Stimulated activated naive CD4-positive, alpha-beta T cell (primary cell): ENCODE measurements around the gene UVRAG.

Source experiments
- DNase-seq, 6 experiments: peaks; one replicate each; lab custom pipeline; 2025; lab: John Stamatoyannopoulos, UW

The UVRAG gene

GRCh38 chr11:75814677-75815344 is at the start of gene UVRAG:
Gene UVRAG, plus strand, starts transcription at chr11:75815210. Its CDS starts 198 bp downstream, at chr11:75815408.
- DNase-seq = peak; percentile 96 to 100 (median 98)

DNA sequence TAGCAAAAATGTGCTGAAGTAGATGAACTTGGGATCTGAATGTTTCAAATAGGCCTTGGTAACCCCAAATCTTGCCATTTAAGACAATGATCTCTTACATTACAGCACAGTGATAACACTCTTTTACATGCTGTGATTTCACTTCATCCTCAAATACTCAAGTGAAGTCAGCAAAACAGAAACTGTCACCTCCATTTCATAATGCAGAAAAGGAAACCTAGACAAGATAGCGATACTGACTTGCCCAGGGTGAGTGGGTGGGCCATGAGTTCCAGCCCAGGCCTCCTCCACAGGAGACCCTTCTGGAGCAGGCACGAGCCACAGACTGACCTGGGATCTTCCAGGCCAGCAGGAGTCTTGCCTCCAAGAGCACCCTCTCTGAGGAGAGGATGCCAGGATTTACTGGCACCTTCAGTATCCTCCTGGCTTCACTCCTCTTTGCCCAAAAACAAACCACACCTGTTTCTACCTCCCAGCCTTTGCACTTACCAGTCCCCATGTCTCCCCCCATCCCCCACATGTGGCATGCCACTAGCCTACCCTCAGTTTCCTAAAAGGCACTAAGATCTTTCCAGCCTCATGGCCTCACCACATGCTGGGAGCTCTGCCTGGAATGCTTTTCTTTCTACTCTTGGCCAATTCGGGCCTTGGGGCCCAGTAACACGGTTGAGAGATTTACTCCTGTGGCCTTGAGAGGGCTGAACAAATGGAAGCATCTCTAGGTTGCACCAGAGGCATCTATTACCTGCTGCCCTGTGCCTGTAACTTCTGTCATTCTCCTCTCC is 48.4 kb upstream of the UVRAG start:
- DNase-seq = no peak

- DNase-seq = no peak
These were observed 47.8 kb upstream of the UVRAG start for GRCh38 chr11:75767228-75767572.

GRCh38 chr11:75767793-75768111 is 47.3 kb upstream of the UVRAG start:
- no peak for DNase-seq

DNA sequence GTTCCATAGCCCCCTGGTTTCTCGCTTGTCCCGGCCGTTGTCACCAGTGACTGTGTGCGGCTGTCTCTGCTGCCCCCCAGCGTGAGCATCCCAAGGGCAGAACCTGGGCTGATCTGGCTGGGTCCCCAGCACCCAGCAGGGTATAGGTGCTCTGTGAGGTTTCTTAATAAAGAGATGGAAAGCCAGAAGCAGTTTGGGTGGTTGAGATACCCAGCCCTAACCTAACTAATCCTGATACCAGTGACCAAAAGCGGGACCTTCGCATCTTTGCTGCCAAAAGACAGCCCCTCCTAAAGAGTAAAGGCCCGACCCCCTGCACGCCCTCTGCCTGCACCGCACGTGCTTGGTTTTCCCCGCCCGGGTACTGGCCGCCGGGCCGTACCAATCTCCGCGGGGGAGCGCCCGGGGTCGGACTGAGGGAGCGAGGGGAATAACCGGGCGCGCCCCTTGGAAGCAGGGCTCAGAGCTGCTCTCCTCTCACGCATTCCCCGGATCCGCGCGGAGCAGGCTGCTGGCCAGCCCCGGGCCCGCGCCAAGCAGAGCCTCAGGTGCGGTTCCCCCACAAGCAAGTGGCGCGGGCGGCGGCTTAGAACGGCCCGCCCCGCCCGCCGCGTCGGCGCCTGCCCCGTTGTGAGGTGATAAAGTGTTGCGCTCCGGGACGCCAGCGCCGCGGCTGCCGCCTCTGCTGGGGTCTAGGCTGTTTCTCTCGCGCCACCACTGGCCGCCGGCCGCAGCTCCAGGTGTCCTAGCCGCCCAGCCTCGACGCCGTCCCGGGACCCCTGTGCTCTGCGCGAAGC is 46.7 kb upstream of the UVRAG start, which contains the start of gene DGAT2:
DGAT2 (plus strand) TSS at position 667 of the 797 bp plus-strand sequence. CDS start 214 bp downstream, outside the sequence.
- peak; percentile 19 to 66 (median 46) for DNase-seq

- DNase-seq = peak in 1 of 6 experiments; percentile 7
These were observed 45.9 kb upstream of the UVRAG start for GRCh38 chr11:75768909-75769771.

GRCh38 chr11:75770102-75770501 is 44.9 kb upstream of the UVRAG start:
- no peak for DNase-seq

DNA sequence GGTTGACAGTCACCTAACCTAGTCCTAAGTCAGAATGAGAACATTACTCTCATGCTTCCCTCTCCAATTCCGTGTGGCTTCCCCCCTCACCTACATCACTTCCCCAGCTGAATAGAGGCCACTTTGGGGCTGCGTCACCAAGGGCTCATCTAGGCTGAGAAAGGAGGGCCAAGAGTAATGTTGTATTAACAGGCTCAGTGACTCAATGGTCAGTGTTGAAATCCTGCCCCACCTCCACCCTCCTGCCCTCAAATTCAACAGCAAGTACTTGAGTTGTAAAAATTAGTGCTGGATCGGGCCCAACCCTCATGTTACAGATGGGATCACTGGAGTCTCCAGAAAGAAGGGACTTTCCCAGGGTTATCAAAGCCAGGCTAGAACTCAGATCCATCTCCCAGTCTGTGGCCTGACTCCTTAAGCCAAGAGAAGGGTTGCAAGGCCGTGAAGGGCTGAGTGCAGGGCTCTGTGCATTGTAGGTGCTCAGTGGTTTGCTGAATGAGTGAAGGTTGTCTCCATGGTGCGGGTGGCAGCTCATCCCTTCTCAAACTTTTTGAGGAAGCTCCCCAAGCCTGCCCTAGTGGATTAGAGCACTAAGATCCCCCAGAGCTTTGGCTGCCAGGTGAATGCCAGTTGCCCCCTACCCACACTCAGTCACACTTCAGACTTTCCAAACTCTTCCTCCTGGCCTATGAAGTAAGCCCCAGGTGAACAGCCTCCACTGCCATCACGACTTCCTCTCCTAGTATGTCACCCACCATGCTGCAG is 43.2 kb upstream of the UVRAG start:
- no peak for DNase-seq

DNA sequence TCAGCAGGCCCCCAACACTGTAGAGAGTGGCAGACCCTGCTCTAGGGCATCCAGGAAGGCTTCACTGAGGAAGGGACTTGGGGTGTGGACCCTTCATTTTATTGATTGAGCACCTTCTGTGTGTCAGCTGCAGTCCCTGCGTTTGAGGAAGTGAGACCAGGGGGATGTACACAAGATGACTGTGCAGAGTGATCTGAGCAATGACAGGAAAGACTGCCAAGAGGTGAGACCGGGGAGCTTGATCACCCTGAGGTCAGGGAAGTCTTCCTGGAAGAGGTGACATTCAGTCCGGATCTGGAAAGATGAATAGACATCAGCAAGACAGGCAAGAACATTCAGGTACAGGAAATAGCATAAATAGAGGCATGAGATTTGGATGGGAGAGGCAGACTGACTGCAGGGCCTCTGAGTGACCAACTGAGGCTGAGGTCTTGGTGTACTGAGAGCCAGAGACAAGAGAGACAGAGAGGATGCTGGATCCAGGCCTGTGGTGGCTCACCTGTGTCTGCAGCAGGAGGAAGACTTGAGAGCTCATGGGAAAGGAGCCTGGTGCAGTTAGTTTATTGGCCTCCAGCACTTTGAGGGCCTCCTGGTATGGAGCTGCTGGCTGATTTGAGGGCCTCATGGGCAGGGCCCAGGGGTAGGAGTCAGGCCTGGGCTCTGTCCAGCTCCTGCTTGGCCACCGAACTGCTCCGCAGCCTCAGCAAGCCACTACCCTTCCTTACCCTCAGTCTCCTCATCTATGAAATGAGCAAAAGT is 41.2 kb upstream of the UVRAG start:
- no peak for DNase-seq

DNA sequence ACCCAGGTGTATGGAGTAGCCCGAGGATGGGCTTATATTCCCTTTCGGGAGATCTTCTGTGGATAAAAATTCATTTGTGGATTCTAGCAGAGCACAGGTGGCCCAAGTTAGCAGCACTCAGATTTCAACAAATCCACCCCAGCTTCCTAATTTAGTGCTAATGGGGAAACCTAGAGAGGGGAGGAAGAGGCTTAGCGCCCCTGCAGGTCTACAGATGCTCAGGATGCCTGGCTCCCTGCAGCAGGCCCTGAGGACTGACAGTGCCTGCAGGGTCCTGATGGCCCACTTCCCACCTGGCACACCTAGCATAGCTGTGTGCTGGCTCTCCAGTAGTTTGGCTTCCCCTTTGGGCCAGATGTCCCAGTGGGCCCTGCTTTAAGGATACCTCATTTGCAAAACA is 40.0 kb upstream of the UVRAG start:
- DNase-seq = no peak

DNA sequence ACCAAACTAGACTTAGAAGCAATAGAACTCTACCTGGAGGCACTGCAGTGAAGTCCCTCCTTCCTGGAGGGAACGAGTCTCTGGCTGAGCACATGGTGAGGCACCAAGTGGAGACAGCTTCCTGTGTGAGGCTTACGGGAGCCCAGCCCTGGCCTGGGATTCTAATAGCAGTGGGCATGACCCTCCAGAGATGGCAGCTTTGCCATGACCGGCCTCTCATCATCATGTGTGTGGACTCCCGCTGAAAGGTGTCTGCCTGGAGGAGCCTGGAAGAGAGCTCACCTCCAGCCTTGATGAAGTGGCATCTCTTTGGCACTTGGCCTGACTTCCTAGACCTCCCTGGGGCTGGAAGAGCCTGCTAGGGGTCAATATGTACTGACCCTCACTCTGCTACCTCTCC is 38.5 kb upstream of the UVRAG start:
- DNase-seq = no peak

GRCh38 chr11:75777461-75778110 is 37.4 kb upstream of the UVRAG start:
- DNase-seq = no peak

- no peak for DNase-seq
These were observed 36.0 kb upstream of the UVRAG start for GRCh38 chr11:75778962-75779361.

DNA sequence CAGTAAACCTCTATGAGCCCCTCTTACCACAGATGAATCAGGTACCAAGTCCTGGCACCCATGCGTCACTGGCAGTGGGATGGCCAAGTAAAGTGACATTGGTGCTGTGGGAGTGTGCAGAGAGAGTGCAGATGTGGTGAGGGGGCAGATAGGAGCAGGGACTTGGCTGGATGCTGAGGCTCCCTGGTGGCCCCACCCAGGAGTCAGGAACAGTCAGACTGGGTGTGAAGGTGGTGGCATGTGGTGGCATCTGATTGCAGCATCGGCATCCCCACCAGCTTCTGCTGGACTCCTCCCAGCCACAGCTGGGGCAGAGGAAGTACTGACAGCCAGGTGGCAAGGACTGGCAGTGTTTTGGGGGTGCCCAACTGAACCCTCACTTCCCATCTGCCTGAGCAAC is 35.0 kb upstream of the UVRAG start:
- no peak for DNase-seq

DNA sequence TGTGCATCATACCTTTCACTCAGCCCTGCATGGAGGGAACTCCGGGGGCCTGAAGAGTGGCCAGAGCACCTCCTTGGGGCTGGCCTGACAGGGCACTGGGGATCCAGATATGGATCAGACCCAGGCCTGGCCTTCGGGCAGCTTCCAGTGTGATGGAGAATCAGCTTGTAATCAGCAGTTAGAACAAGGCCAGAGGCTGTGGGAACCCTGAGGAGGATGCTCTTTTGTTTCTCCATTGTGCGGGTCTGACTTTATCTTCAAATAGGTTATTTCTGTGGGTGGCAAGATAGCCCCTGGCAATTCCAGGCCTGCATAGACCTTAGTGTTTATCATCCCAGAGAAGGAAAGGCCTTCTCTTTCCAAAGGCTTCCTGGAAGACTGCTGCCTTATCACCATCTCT is 34.1 kb upstream of the UVRAG start:
- no peak for DNase-seq

DNA sequence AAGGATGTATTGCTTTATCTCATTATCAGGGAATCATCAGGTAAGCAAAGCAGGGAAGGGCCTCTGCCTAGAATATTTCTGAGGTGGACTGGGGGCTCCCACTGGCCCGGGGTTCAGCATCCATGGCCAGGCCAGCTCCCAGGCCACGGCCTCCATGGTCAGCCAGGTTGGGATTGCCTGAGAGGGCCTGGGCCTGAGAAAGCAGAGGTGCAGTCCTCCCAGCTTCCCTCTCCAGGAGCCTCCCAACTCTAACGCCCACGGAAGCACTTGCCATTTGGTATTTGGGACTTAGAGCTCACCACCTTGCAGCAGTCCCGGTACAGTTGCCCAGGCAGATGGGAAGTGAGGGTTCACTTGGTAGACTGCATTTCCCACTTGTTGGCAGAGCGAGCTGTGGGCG is 33.7 kb upstream of the UVRAG start:
- DNase-seq = no peak

DNA sequence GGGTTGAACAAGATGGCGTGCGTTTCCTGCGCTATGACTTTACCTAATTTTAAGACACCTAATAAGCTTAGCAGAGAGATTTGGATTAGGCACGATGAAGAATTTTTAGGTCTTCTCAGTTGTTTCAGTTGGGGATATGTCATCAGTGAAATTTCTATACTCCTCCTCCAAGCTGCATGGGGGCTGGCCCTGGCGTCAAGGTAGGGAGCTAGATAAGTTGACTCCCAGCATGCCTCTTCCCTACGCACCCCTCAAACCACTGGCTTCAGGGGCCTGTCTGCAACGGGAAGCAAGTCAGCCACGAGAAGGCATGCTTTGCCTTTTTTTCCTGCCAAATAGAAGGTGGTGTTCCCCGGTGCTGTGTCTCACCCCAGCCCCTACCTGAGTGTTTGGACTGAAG is 33.2 kb upstream of the UVRAG start:
- no peak for DNase-seq

GRCh38 chr11:75782540-75783263 is 32.3 kb upstream of the UVRAG start:
- no peak for DNase-seq

GRCh38 chr11:75783416-75784084 is 31.5 kb upstream of the UVRAG start:
- no peak for DNase-seq
